Panc1 (cell line): ENCODE measurements around the gene SFTA2. TPM values are rescaled to one million over a fixed set of nuclear protein-coding genes. Genes with fewer than 3 reads are reported as not detected.
A peak's percentile ranks its signal among the peaks of the same experiment; 100 is the strongest.

ENCODE experiments used
- ATAC-seq: fragments of 200-7000 bp; cut with Tn5 transposase; 2 replicates; pipeline ENCODE4 v1.9.1; 2020; ENCODE audit warnings: mild to moderate bottlenecking, moderate library complexity
- BruUV-seq: library from RNA; stranded (reverse); fragments of 400-500 nt; replicated peaks from 2 replicates; lab custom pipeline; 2021; lab: Mats Ljungman, UMichigan
- CTCF ChIA-PET: fragments of 300-600 bp; sonication (Branson Sonifier 250); formaldehyde crosslinking; loops from one replicate; lab custom pipeline; 2022; ENCODE audit warnings: antibody characterized with exemption; lab: Charles Lee
- POLR2A ChIA-PET: fragments of 300-600 bp; sonication (Branson Sonifier 250); formaldehyde crosslinking; loops from one replicate; lab custom pipeline; 2022; ENCODE audit warnings: antibody characterized with exemption; lab: Charles Lee
- DNase-seq: peaks from one replicate; pipeline ENCODE4 v3.0.0-alpha.2; 2010; ENCODE audit warnings: low read depth, low spot score
- H3K27ac ChIP-seq: 2 replicates; pipeline ENCODE4 v1.5.1; 2011; ENCODE audit warnings: mild to moderate bottlenecking, low read length, inconsistent platforms
- H3K27me3 ChIP-seq: fragments of 200-500 bp; sonication (Bioruptor generic); 2 replicates; pipeline ENCODE4 v1.6.0; 2014; ENCODE audit warnings: low read length, inconsistent platforms; ENCODE audit not compliant: control insufficient read depth, insufficient read depth
- H3K36me3 ChIP-seq: fragments of 200-500 bp; sonication (Bioruptor generic); 2 replicates; pipeline ENCODE4 v1.5.1; 2014; ENCODE audit warnings: inconsistent platforms, mild to moderate bottlenecking, low read length, moderate library complexity; ENCODE audit not compliant: control insufficient read depth, insufficient read depth
- H3K4me1 ChIP-seq: 2 replicates; pipeline ENCODE4 v1.5.1; 2011; ENCODE audit warnings: inconsistent platforms, mild to moderate bottlenecking, low read length, moderate library complexity; ENCODE audit not compliant: control insufficient read depth, insufficient read depth
- H3K4me3 ChIP-seq, 2 experiments: 2 replicates each; pipeline ENCODE4 v1.5.1; 2011 to 2012; ENCODE audit warnings: low read depth in 2 of 2, low read length in 2 of 2, mild to moderate bottlenecking in 2 of 2, inconsistent platforms in 1 of 2, moderate library complexity in 1 of 2
- H3K9me3 ChIP-seq: fragments of 200-500 bp; sonication (Bioruptor generic); 2 replicates; pipeline ENCODE4 v1.5.1; 2014; ENCODE audit warnings: low read depth, mild to moderate bottlenecking, inconsistent platforms, low read length, moderate library complexity; ENCODE audit not compliant: control insufficient read depth, insufficient read depth
- POLR2AphosphoS5 ChIP-seq: IDR thresholded peaks from 2 replicates; pipeline ENCODE4 v1.6.1; 2012; ENCODE audit warnings: mild to moderate bottlenecking, low read depth, low read length, moderate library complexity
- TCF7L2 ChIP-seq: IDR thresholded peaks from 2 replicates; pipeline ENCODE4 v1.6.1; 2011; ENCODE audit warnings: mild to moderate bottlenecking, low read depth, low read length, inconsistent platforms
- in situ Hi-C: cut with HindIII; loops from 2 replicates; pipeline ENCODE4 v1.10.0; 2016; ENCODE audit warnings: low sequenced_read_pairs, low pct_unique_long_range_greater_than_20kb
- intact Hi-C: fragments of 100-400 bp; cut with micrococcal nuclease; formaldehyde crosslinking; loops from one replicate; pipeline ENCODE4 v1.10.0; 2022; ENCODE audit not compliant: unreplicated experiment
- microRNA-seq: library from miRNA; unstranded; fragments of <30 nt; microRNA quantifications from one replicate; pipeline ENCODE4 v1.1.0, GENCODE V29; 2020; ENCODE audit not compliant: unreplicated experiment
- total RNA-seq: library from RNA; stranded (reverse); gene quantifications from one replicate; pipeline ENCODE4 v1.2.1, GENCODE V29; 2021; ENCODE audit not compliant: unreplicated experiment
- TF ChIP-seq, protein P1 (sequence below), 2 experiments: IDR thresholded peaks; 2 replicates each; pipeline ENCODE4 v1.6.1; 2011 to 2012; ENCODE audit warnings: low read depth in 2 of 2, control low read depth in 1 of 2, low read length in 1 of 2, mild to moderate bottlenecking in 1 of 2, moderate library complexity in 1 of 2; ENCODE audit not compliant: insufficient read depth in 1 of 2
- TF ChIP-seq, protein P2 (sequence below): fragments of 450-650 bp; IDR thresholded peaks from 2 replicates; pipeline ENCODE4 v1.5.1; 2017; ENCODE audit warnings: mild to moderate bottlenecking

Gene SFTA2
- total RNA-seq, 1 experiment from 2014 or later, result not detected

DNA sequence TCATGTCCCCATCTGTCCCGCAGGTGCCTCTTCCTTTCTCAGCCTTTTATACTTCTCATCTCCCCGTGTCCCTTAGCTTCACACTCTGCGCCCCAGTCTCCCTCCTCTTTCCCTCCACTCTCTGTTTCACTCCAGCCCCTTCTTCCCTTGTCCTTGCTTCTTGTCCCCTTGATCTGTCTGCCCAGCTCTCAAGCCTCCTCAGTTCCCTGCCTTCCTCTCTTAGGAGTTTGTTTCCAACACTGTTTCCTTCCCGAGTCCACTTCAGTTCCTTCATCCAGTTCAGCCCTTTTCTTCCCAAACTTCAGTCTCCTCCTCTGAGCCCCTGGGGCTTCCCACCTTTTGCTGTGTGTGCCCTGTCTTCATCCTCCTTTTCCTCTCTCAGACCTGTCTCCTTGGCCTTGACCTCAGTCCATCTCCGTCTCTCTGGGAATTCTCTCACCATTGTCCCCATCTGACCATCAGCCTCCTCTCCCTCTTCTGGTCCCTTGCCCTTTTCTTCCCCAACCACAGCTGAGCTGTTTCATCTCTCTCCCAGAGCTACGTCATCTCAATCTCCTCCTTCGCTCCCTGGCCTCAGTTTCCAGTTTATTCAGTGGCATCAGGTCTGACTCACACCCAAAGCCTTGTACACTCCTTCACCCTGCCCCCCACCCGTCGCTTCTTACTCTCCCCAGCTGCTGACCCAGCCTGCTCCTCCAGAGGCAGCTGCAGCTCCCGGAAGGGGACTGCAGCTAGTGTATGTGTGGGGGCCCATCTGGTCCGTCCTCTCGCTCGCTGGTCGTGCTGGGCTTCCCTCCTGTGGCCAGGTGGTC, 50.4 kb downstream of the SFTA2 start:
- Histone ChIP-seq H3K4me1 (peaks cover 45% of the 10 kb centered on the region), H3K36me3 (no peaks in the 10 kb centered on the region), H3K27me3 (no peaks in the 10 kb centered on the region), H3K9me3 (no peaks in the 10 kb centered on the region), H3K4me3 (no peak overlapping the region), H3K27ac (peak overlapping the region; percentile 55)
- ATAC-seq, result no peak
- intact Hi-C loops (no loop called here), in situ Hi-C loops (no loop called here)
- ChIA-PET POLR2A (interaction anchor here (0.8 kb wide), 1 partner anchor 32 kb away, joined by 4 read pairs; the partner anchor contains the start of gene VARS2), CTCF (interaction anchor here (0.5 to 1.3 kb wide), 3 partner anchors 12 to 154 kb away, joined by 3 to 4 read pairs (median 4); no protein-coding TSS in a partner anchor)
- no peak for DNase-seq
- BruUV-seq, result no TSS peak
- no peak for TF ChIP-seq POLR2AphosphoS5
- TF ChIP-seq, protein P1, sequence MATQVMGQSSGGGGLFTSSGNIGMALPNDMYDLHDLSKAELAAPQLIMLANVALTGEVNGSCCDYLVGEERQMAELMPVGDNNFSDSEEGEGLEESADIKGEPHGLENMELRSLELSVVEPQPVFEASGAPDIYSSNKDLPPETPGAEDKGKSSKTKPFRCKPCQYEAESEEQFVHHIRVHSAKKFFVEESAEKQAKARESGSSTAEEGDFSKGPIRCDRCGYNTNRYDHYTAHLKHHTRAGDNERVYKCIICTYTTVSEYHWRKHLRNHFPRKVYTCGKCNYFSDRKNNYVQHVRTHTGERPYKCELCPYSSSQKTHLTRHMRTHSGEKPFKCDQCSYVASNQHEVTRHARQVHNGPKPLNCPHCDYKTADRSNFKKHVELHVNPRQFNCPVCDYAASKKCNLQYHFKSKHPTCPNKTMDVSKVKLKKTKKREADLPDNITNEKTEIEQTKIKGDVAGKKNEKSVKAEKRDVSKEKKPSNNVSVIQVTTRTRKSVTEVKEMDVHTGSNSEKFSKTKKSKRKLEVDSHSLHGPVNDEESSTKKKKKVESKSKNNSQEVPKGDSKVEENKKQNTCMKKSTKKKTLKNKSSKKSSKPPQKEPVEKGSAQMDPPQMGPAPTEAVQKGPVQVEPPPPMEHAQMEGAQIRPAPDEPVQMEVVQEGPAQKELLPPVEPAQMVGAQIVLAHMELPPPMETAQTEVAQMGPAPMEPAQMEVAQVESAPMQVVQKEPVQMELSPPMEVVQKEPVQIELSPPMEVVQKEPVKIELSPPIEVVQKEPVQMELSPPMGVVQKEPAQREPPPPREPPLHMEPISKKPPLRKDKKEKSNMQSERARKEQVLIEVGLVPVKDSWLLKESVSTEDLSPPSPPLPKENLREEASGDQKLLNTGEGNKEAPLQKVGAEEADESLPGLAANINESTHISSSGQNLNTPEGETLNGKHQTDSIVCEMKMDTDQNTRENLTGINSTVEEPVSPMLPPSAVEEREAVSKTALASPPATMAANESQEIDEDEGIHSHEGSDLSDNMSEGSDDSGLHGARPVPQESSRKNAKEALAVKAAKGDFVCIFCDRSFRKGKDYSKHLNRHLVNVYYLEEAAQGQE (IDR thresholded peaks at IDR 0.05; ENCODE audit: insufficient read depth in 1 of 2, low read depth in 2 of 2, low read length in 1 of 2), result no peak
- TF ChIP-seq TCF7L2, result no peak
- TF ChIP-seq, protein P2, sequence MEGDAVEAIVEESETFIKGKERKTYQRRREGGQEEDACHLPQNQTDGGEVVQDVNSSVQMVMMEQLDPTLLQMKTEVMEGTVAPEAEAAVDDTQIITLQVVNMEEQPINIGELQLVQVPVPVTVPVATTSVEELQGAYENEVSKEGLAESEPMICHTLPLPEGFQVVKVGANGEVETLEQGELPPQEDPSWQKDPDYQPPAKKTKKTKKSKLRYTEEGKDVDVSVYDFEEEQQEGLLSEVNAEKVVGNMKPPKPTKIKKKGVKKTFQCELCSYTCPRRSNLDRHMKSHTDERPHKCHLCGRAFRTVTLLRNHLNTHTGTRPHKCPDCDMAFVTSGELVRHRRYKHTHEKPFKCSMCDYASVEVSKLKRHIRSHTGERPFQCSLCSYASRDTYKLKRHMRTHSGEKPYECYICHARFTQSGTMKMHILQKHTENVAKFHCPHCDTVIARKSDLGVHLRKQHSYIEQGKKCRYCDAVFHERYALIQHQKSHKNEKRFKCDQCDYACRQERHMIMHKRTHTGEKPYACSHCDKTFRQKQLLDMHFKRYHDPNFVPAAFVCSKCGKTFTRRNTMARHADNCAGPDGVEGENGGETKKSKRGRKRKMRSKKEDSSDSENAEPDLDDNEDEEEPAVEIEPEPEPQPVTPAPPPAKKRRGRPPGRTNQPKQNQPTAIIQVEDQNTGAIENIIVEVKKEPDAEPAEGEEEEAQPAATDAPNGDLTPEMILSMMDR, result no peak

Small RNAs within 50 kb of the gene (microRNA-seq; reads per million reads assigned to microRNA genes)
- gene MIR4640, result 0.95 reads per million

Other genes starting within 250 kb of the SFTA2 start
- 55.3 TPM for gene PPP1R18, start 245.5 kb downstream of the SFTA2 start, total RNA-seq
- 21.9 TPM for gene NRM, start 241.2 kb downstream of the SFTA2 start, total RNA-seq
- 68.6 TPM for gene MDC1, start 214.9 kb downstream of the SFTA2 start, total RNA-seq
- 853 TPM for gene TUBB, start 211.8 kb downstream of the SFTA2 start, total RNA-seq
- gene FLOT1, start 189.5 kb downstream of the SFTA2 start, total RNA-seq, result 176 TPM
- 106 TPM for gene IER3, start 187.6 kb downstream of the SFTA2 start, total RNA-seq
- 95.2 TPM for gene DDR1, start 47.7 kb downstream of the SFTA2 start, total RNA-seq
- 27.5 TPM for gene GTF2H4, start 24.0 kb downstream of the SFTA2 start, total RNA-seq
- 42.7 TPM for gene VARS2, start 17.9 kb downstream of the SFTA2 start, total RNA-seq
- gene MUCL3, start 8.8 kb upstream of the SFTA2 start, total RNA-seq, result not detected
- gene MUC21, start 51.5 kb upstream of the SFTA2 start, total RNA-seq, result not detected
- gene MUC22, start 78.3 kb upstream of the SFTA2 start, total RNA-seq, result not detected
- gene C6orf15, start 180.4 kb upstream of the SFTA2 start, total RNA-seq, result not detected
- 2.9 TPM for gene PSORS1C1, start 182.6 kb upstream of the SFTA2 start, total RNA-seq
- not detected for gene CDSN, start 188.3 kb upstream of the SFTA2 start, total RNA-seq
- not detected for gene PSORS1C2, start 206.9 kb upstream of the SFTA2 start, total RNA-seq
- gene CCHCR1, start 225.6 kb upstream of the SFTA2 start, total RNA-seq, result 37.1 TPM
- gene TCF19, start 226.4 kb upstream of the SFTA2 start, total RNA-seq, result 21.4 TPM
- gene POU5F1, start 238.5 kb upstream of the SFTA2 start, total RNA-seq, result 1.1 TPM